Neutrophil (primary cell): ENCODE measurements around the gene ZNF200.

ENCODE experiments used
- H3K27ac ChIP-seq: fragments of 200-600 bp; sonication (generic); 2 replicates; pipeline ENCODE4 v1.5.1; 2016; ENCODE audit warnings: mild to moderate bottlenecking, moderate library complexity
- H3K27me3 ChIP-seq: fragments of 200-600 bp; sonication (generic); 2 replicates; pipeline ENCODE4 v1.6.0; 2016; ENCODE audit warnings: mild to moderate bottlenecking
- H3K36me3 ChIP-seq: fragments of 200-600 bp; sonication (generic); 2 replicates; pipeline ENCODE4 v1.5.1; 2017
- H3K4me1 ChIP-seq, 2 experiments: fragments of 200-600 bp in 1 of 2; sonication (generic) in 1 of 2; 1 replicate in 1 of 2; 2 replicates in 1 of 2; pipeline versions ENCODE4 v1.5.1 to v1.6.1; 2013 to 2016; ENCODE audit warnings: low read depth in 1 of 2, low read length in 1 of 2, mild to moderate bottlenecking in 1 of 2, moderate library complexity in 1 of 2; ENCODE audit not compliant: control insufficient read depth in 1 of 2, insufficient read depth in 1 of 2
- H3K4me3 ChIP-seq, 2 experiments: fragments of 200-600 bp in 1 of 2; sonication (generic) in 1 of 2; 1 replicate in 1 of 2; 2 replicates in 1 of 2; pipeline ENCODE4 v1.5.1; 2013 to 2016; ENCODE audit warnings: low read depth in 1 of 2, low read length in 1 of 2, mild to moderate bottlenecking in 1 of 2, moderate library complexity in 1 of 2
- H3K9me3 ChIP-seq: fragments of 200-600 bp; sonication (generic); 2 replicates; pipeline ENCODE4 v1.5.1; 2016
- CTCF ChIP-seq: fragments of 200-600 bp; sonication (generic); IDR thresholded peaks from 2 replicates; pipeline ENCODE4 v1.5.1; 2016; ENCODE audit warnings: antibody characterized with exemption

Gene ZNF200

GRCh38 chr16:3234857-3235561 lies at the start of gene ZNF200:
Gene ZNF200 (minus strand): TSS chr16:3235158. CDS start chr16:3233755, 1,403 bp downstream.
- H3K4me1 ChIP-seq = peaks cover 27 to 29% of the 10 kb centered on the region in 2 experiments
- H3K4me3 ChIP-seq = peak within 1 kb of the TSS; percentile 86 to 95
- peak within 1 kb of the TSS; percentile 99 for H3K27ac ChIP-seq
- TF ChIP-seq CTCF = peak; percentile 58
- no peaks in the 10 kb centered on the region for H3K9me3 ChIP-seq
- H3K36me3 ChIP-seq = peaks cover 32% of the 10 kb centered on the region
- H3K27me3 ChIP-seq = no peaks in the 10 kb centered on the region

- Histone ChIP-seq H3K4me3 (peak overlapping the region; percentile 79 to 99), H3K4me1 (peaks cover 34 to 38% of the 10 kb centered on the region in 2 experiments)
- no peak for TF ChIP-seq CTCF
These were observed 48.8 kb upstream of the ZNF200 start for GRCh38 chr16:3283543-3284447.

GRCh38 chr16:3282730-3283542 lies 48.0 kb upstream of the ZNF200 start, which contains the start of gene ZNF263:
Gene ZNF263 (plus strand): TSS chr16:3283491. CDS start chr16:3283819, 328 bp downstream.
- peaks cover 34 to 38% of the 10 kb centered on the region in 2 experiments for H3K4me1 ChIP-seq
- TF ChIP-seq CTCF = peak; percentile 38
- no peaks in the 10 kb centered on the region for H3K9me3 ChIP-seq
- peaks cover 20% of the 10 kb centered on the region for H3K27me3 ChIP-seq
- H3K36me3 ChIP-seq = peaks cover 10% of the 10 kb centered on the region
- peak within 1 kb of the TSS; percentile 98 for H3K27ac ChIP-seq
- H3K4me3 ChIP-seq = peak within 1 kb of the TSS; percentile 79 to 99

More at GRCh38 chr16:3283543-3284447, 48.8 kb upstream of the ZNF200 start:
- Histone ChIP-seq H3K27ac (peak overlapping the region; percentile 98), H3K9me3 (peaks cover 2% of the 10 kb centered on the region), H3K27me3 (peaks cover 11% of the 10 kb centered on the region), H3K36me3 (peaks cover 16% of the 10 kb centered on the region)

GRCh38 chr16:3282103-3282729 lies 47.3 kb upstream of the ZNF200 start:
- Histone ChIP-seq H3K4me1 (peaks cover 34 to 38% of the 10 kb centered on the region in 2 experiments), H3K9me3 (no peaks in the 10 kb centered on the region), H3K36me3 (peaks cover 10% of the 10 kb centered on the region), H3K27ac (peak overlapping the region; percentile 98), H3K27me3 (peaks cover 27% of the 10 kb centered on the region), H3K4me3 (peak overlapping the region; percentile 79 to 99)
- TF ChIP-seq CTCF = no peak
